COR-L47 (cell line): ENCODE data around the gene NDRG2.
"Not testable (repeated sequence)": the region's sequence is repeated elsewhere in the genome, so short reads cannot be mapped to it uniquely, and the experiment has no call there.

Source experiments
- DNase-seq: peaks from one replicate; lab custom pipeline; 2025; lab: John Stamatoyannopoulos, UW

Gene NDRG2

DNA sequence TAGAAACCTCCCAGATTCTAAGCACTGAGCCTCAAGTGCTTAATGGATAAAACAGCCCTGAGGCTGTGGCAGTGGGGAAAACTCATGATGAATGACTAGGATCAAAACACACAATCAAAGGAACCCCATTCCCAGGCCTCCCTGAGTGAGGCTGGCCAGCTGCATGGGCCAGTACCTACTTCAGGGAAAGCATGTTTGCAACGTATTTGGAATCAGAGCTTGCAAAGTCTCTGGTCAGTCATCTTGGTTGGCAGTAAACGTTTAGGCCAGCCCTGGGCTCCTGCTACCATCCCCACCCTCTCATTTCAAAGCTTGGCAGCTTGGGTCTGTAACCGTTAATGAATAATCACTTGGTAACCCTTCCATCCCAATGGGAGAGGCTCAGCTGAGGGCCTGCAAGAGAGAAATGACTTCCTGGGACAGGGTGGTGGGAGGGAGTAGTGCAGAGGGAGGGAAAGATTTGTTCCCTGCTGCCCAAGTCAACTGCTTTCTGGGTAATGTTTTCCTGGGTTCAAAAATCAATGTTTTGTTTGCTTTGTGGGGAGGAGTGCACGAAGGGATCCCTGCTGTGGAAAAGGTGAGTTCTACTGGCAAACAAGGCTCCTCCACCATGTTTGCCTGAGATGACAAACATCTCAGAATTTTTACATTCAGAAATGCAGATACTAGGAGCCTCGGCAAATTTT, 30.7 kb upstream of the NDRG2 start:
- DNase-seq = no peak

- no peak for DNase-seq
Observed at GRCh38 chr14:21054768-21055145, 29.9 kb upstream of the NDRG2 start.

DNA sequence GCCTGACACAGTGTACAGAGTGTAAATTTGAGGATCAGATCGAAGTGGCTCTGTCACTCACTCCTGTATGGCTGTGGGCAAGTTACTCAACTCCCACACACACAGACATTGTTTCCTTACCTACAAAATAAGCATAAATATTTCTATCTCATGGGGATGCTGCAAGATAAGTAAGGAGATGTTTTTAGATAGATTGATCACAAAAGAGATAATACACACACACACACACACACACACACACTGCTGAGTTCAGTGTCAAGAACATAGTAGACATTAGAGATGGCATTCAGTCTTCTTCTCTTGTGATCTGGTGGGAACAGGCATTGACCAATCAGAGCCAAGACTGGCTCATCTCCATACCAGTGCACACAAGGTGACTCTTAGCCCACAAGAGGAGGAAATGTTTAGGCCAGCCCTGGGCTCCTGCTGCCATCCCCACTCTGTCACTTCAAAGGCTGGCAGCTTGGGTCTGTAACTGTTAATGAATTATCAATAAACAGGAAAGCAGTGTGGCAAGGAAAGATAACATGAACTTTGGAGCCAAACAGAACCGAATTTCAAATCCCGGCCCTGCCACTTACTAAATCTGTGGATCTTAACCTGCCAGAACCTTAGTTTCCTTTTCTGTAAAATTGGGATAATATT, 29.4 kb upstream of the NDRG2 start:
- no peak for DNase-seq

- no peak for DNase-seq
Observed at GRCh38 chr14:21053184-21054122, 28.6 kb upstream of the NDRG2 start.

GRCh38 chr14:21050597-21050996, 25.7 kb upstream of the NDRG2 start:
- no peak for DNase-seq

GRCh38 chr14:21049271-21049673, 24.4 kb upstream of the NDRG2 start:
- no peak for DNase-seq

DNA sequence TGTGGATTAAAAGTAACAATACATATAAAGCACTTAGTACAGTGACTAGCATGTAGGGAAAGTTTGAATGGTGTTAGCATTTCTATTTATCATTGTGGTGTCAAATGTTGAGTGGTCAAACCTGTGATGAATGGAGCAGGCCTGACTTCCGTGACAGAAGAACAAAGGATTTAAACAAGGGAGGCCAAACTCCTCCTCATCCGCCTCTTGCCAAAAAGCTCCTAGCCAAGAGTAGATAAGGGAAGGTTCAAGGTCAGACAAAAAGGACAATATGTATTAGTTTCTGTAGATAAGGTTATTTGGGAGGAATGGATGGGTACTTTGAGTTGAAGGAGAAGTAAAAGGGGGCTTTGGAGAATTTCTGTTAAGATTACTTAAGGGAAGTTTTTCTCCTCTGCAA, 23.8 kb upstream of the NDRG2 start:
- DNase-seq = no peak

GRCh38 chr14:21047378-21047781, 22.5 kb upstream of the NDRG2 start:
- no peak for DNase-seq

DNA sequence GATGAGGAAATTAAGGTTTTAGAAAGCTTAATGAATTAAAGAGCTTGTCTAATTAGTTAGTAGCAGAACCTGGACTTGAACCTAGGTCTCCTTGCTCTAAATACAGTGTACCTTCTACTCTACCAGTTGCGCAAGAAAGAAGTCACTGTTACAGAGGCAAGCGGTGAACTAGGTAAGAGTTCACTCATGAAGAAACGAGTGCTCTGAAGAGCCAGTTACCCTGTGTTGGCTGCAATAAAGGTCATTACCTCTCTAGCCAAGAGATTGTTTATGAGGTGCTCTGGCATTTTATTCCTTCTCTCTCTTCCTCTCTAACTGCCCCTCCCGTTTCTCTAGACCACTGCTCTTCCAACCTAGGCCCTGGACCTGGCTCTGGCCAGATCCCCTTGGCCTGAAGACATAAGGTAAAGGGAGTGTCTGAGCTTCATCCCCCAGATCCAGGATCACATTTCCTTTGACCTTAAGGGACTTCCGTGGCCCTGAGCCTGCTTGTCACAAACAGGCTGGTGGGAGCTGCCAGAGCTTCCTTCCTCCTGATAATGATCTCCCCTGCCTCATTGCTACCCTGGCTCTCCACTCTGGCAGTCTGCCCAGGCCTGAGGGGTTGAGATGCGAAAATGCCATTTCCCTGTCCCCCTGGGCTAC, 19.2 kb upstream of the NDRG2 start:
- no peak for DNase-seq

DNA sequence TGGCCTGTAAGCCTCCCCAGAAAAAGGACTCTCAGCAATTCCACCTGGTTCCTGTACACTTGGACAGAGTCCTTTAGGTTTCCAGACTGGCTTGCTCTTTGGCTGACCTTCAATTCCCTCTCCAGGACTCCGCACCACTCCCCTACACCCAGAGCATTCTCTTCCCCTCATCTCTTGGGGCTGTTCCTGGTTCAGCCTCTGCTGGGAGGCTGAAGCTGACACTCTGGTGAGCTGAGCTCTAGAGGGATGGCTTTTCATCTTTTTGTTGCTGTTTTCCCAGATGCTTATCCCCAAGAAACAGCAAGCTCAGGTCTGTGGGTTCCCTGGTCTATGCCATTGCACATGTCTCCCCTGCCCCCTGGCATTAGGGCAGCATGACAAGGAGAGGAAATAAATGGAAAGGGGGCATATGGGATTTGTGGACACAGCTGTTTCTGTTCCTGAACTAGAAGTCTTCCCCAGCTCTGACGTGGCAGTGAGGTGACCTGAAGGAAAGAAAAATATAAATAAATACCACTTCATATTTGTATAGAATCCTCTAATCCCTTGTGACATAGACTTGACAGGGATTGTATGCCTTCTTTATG, 18.6 kb upstream of the NDRG2 start:
- no peak for DNase-seq

DNA sequence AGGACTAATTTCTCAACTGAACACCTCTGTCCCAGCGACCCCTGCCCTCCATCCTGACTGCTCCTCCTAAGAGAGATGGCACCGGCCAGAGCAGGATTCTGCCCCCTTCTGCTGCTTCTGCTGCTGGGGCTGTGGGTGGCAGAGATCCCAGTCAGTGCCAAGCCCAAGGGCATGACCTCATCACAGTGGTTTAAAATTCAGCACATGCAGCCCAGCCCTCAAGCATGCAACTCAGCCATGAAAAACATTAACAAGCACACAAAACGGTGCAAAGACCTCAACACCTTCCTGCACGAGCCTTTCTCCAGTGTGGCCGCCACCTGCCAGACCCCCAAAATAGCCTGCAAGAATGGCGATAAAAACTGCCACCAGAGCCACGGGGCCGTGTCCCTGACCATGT, 18.1 kb upstream of the NDRG2 start:
- DNase-seq = no peak

- no peak for DNase-seq
Observed at GRCh38 chr14:21041676-21042433, 17.0 kb upstream of the NDRG2 start, which contains the start of gene RNASE7. TSS of gene RNASE7 (plus strand) at chr14:21042362. CDS start at chr14:21042993, 631 bp downstream.

DNA sequence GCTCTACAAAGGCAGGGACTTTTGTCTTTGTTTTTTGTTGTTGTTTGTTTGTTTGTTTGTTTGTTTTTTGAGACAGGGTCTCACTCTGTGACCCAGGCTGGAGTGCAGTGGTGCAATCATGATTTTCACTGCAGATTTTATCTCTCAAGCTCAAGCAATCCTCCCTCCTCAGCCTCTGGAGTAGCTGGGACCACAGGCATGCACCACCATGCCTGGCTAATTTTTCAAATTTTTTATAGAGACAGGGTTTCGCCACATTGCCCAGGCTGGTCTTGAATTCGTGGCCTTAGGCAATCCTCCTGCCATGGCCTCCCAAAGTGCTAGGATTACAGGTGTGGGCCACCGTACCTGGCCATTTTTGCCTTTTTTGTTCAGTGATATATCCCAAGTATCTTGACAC, 16.1 kb upstream of the NDRG2 start:
- DNase-seq = not testable (repeated sequence)

- no peak for DNase-seq
Observed at GRCh38 chr14:21040370-21040925, 15.6 kb upstream of the NDRG2 start.

- DNase-seq = peak; percentile 33
Observed at GRCh38 chr14:21039585-21040369, 14.9 kb upstream of the NDRG2 start.

GRCh38 chr14:21038441-21039422, 13.9 kb upstream of the NDRG2 start:
- DNase-seq = peak; percentile 35

DNA sequence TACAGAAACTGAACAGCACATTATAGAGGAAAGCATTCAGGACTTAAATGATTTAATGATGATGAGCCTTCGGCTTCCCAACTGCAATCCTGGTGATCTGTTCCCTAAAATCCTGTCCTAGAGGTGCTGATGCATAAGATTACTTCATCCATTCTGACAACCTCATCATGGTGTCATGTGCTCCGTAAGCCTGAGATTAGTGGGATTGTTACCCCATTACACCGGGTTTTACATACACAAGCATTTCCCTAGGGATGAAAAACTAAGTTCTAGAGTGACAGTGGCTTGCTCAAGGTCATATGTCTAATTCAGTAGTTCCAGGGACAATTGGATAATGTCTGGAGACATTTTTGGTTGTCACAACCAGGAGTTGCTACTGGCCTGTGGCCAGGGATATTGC, 12.3 kb upstream of the NDRG2 start:
- no peak for DNase-seq

GRCh38 chr14:21036751-21037150, 11.9 kb upstream of the NDRG2 start:
- DNase-seq = no peak

- no peak for DNase-seq
Observed at GRCh38 chr14:21034707-21035106, 9.8 kb upstream of the NDRG2 start, which contains the start of gene RNASE13. TSS of gene RNASE13 (minus strand) at chr14:21034807. CDS start at chr14:21034288, 519 bp downstream.
